ENCODE measurements around the gene ZNF48.

DNA sequence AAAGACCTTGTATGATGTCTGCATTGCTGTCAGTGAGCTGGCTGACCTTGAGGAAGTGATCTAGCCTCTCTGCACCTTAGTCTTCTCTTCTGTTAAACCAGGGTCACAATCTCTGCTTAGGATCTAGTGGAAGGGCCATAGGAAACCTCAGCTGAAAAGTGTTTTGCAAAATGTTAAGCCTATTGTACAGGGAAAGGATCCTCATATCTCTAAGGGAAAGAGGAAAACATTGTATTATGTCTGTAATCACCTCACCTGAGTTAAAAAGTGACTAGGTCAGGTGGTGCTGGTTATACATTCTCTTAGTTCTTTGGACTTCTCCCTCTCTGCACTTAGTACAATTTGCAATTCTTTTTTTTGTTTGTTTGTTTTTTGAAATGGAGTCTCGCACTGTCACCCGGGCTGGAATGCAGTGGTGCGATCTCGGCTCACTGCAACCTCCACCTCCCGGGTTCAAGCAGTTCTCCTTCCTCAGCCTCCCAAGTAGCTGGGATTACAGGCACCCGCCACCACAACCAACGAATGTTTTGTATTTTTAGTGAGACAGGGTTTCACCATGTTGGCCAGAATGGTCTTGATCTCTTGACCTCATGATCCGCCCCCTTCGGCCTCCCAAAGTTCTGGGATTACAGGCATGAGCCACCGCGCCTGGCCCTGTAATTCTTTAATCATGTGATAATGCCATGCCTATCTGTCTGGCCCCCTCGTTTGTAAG is 52.4 kb downstream of the ZNF48 start:
- TF ChIP-seq CTCF (IDR thresholded peaks at IDR 0.05) (no peak), POLR2A (IDR thresholded peaks at IDR 0.05) (no peak)

Data from ovary (tissue), 3 donors.